GM18499 (cell line): ENCODE measurements around the gene NAAA.

Experiments used
- ATAC-seq: cut with Tn5 transposase; IDR thresholded peaks from one replicate; pipeline ENCODE4 v1.9.1; 2021; ENCODE audit warnings: moderate number of reproducible peaks; ENCODE audit not compliant: insufficient read depth, unreplicated experiment

The NAAA gene

DNA sequence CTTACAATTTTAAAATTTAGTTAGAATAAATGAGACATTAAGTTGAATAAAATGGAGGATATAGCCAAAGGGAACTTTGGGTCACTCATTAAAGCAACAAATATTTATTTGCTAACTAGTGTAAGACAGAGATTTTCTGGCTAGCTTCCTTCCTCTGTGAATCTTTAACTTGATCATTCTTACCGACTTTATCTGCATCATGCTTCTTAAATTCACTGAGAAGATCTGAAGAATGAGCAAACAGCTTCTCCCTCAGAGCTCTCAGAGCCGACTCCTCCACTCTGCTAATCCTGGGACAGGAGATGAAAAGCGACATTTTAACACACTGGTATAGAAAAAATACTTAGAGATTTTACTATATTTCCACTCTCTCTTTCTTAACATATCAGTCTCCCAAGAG, 73.7 kb downstream of the NAAA start:
- ATAC-seq = no peak
